SK-N-SH treated with all-trans-retinoic acid at 6 μM for 48 hours (cell line): ENCODE measurements around the gene CCDC68.

Experiments used
- BACH2 ChIP-seq: fragments of 250-450 bp; sonication (Bioruptor Pico); IDR thresholded peaks from 2 replicates; pipeline ENCODE4 v1.9.0; 2021; ENCODE audit warnings: mild to moderate bottlenecking, borderline replicate concordance
- CREB5 ChIP-seq: fragments of 250-450 bp; sonication (Bioruptor Pico); IDR thresholded peaks from 2 replicates; pipeline ENCODE4 v1.5.1; 2020; ENCODE audit warnings: low read depth, mild to moderate bottlenecking, moderate library complexity
- CSDC2 ChIP-seq: fragments of 250-450 bp; sonication (Bioruptor Pico); IDR thresholded peaks from 2 replicates; pipeline ENCODE4 v1.5.0; 2020; ENCODE audit warnings: mild to moderate bottlenecking, moderate library complexity
- POU6F1 ChIP-seq: fragments of 250-450 bp; sonication (Bioruptor Pico); IDR thresholded peaks from 2 replicates; pipeline ENCODE4 v1.8.0; 2021; ENCODE audit warnings: low read depth, mild to moderate bottlenecking, moderate library complexity, borderline replicate concordance
- TOX ChIP-seq: fragments of 250-450 bp; sonication (Bioruptor Pico); IDR thresholded peaks from 2 replicates; pipeline ENCODE4 v1.8.0; 2021; ENCODE audit warnings: mild to moderate bottlenecking, moderate library complexity, borderline replicate concordance
- ZC3H10 ChIP-seq: fragments of 250-450 bp; sonication (Bioruptor Pico); IDR thresholded peaks from 2 replicates; pipeline ENCODE4 v1.5.1; 2021; ENCODE audit warnings: mild to moderate bottlenecking, moderate library complexity
- ZFP3 ChIP-seq: fragments of 250-450 bp; sonication (Bioruptor Pico); IDR thresholded peaks from 2 replicates; pipeline ENCODE4 v1.5.0; 2020; ENCODE audit warnings: mild to moderate bottlenecking, moderate library complexity
- ZNF565 ChIP-seq: fragments of 450-650 bp; formaldehyde crosslinking; conservative IDR thresholded peaks from 2 replicates; pipeline ENCODE4 v1.5.0; 2020; ENCODE audit warnings: low read depth, mild to moderate bottlenecking, moderate library complexity
- ZNF8 ChIP-seq: fragments of 450-650 bp; formaldehyde crosslinking; IDR thresholded peaks from 2 replicates; pipeline ENCODE4 v1.5.0; 2020; ENCODE audit warnings: mild to moderate bottlenecking, moderate library complexity
- TF ChIP-seq, protein P1 (sequence below): fragments of 250-450 bp; sonication (Bioruptor Pico); IDR thresholded peaks from 2 replicates; pipeline ENCODE4 v1.5.0; 2020; ENCODE audit warnings: mild to moderate bottlenecking, moderate library complexity

- TF ChIP-seq ZFP3 (no peak), TOX (no peak), ZNF565 (CRISPR knock-in tag) (no peak), POU6F1 (CRISPR knock-in tag) (no peak), ZC3H10 (CRISPR knock-in tag) (no peak), BACH2 (CRISPR knock-in tag) (no peak), CREB5 (no peak), ZNF8 (CRISPR knock-in tag) (no peak), CSDC2 (CRISPR knock-in tag) (no peak)
- TF ChIP-seq, protein P1, sequence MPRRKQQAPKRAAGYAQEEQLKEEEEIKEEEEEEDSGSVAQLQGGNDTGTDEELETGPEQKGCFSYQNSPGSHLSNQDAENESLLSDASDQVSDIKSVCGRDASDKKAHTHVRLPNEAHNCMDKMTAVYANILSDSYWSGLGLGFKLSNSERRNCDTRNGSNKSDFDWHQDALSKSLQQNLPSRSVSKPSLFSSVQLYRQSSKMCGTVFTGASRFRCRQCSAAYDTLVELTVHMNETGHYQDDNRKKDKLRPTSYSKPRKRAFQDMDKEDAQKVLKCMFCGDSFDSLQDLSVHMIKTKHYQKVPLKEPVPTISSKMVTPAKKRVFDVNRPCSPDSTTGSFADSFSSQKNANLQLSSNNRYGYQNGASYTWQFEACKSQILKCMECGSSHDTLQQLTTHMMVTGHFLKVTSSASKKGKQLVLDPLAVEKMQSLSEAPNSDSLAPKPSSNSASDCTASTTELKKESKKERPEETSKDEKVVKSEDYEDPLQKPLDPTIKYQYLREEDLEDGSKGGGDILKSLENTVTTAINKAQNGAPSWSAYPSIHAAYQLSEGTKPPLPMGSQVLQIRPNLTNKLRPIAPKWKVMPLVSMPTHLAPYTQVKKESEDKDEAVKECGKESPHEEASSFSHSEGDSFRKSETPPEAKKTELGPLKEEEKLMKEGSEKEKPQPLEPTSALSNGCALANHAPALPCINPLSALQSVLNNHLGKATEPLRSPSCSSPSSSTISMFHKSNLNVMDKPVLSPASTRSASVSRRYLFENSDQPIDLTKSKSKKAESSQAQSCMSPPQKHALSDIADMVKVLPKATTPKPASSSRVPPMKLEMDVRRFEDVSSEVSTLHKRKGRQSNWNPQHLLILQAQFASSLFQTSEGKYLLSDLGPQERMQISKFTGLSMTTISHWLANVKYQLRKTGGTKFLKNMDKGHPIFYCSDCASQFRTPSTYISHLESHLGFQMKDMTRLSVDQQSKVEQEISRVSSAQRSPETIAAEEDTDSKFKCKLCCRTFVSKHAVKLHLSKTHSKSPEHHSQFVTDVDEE: no peak
Measured at GRCh38 chr18:54872681-54873080, 86.6 kb downstream of the CCDC68 start.
